Pulmonary artery endothelial cell (primary cell): Measurements from ENCODE around the gene PLS1. TPM values are rescaled to one million over a fixed set of nuclear protein-coding genes. Genes with fewer than 3 reads are reported as not detected.

Experiments
- DNase-seq: peaks from one replicate; pipeline ENCODE4 v3.0.0-alpha.2; 2011; ENCODE audit warnings: low read depth, low spot score
- total RNA-seq: library from RNA; depleted of rRNA; stranded (reverse); fragments of >200 nt; gene quantifications from 2 replicates; pipeline ENCODE4 v1.2.3, GENCODE V29; 2014

The PLS1 gene
- total RNA-seq, 1 donor from 2014 or later, result 3.4 TPM

DNA sequence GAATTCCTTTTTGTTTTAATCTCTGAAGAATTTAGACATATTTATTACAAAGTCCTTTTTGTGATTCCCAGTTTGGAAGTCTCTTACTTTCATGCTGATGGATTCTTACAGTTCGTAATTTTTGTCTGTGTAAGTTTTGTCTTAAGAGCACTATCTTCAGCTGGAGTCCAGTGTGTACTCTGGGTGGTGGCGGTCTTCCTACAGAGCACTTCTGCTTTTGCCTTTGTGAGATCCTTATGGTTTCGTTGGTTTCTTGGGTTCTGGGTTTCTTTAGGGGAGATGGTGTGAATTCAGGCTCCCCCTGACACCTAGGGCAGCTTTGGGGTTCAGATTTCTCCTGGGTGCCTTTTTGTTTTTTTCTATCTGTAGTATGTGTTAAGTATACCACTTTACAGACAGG lies 45.3 kb downstream of the PLS1 start:
- DNase-seq, result no peak

DNA sequence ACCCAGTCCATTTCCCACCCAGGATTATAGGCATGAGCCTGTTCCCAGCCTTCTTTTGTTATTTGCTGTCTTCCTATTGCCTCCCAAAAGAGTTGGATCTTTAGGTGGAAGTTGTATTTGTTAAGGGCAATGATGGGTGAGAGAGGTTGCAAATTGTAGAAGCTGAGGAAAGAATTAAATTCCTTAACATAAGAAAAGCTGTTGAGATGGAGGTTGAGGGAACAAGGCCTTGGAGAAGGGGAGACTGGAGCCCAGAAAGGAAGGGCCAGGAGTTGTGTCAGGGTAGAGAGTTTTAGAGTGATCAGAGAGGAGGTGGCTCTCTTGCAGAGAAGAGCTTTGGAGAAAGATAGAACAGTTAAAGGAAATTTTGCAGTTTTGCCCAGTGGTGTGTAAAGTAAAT lies 46.8 kb downstream of the PLS1 start:
- no peak for DNase-seq

- DNase-seq, result no peak
Measured at GRCh38 chr3:142644502-142644901, 48.3 kb downstream of the PLS1 start.

DNA sequence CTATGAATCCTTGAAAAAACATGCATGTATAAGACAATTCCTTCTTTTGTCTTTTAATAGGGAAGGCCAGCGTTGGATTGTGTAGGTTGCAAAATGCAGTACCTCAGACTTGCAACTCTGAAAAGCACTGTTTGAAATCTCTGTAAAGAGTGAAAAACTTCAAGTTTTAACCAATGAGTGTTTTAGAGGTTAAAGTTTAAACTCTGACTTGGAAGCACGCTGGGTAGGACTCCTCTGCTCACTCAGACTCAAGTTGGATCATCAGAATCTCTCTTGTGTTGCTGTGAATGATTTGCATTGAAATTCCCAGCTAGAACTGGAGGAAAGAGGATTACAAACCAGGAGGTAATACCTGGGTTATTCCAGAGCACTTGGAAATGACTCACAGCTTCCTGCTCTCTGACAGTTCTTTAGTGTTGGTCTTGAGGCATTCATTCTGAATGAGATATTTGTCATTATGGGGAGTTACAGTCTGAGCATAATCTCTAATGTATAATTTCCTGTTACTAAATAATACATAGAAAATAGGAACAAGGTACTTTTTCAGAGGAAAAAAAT lies 49.1 kb downstream of the PLS1 start:
- peak; percentile 13 for DNase-seq

- no peak for DNase-seq
Measured at GRCh38 chr3:142646020-142646785, 50.0 kb downstream of the PLS1 start.

- DNase-seq, result no peak
Measured at GRCh38 chr3:142647856-142648255, 51.7 kb downstream of the PLS1 start.

- no peak for DNase-seq
Measured at GRCh38 chr3:142648950-142649349, 52.8 kb downstream of the PLS1 start.

GRCh38 chr3:142650001-142650693 lies 54.0 kb downstream of the PLS1 start:
- no peak for DNase-seq

GRCh38 chr3:142651711-142652110 lies 55.5 kb downstream of the PLS1 start:
- DNase-seq, result no peak

GRCh38 chr3:142652826-142653292 lies 56.7 kb downstream of the PLS1 start:
- DNase-seq, result no peak

GRCh38 chr3:142656575-142656974 lies 60.4 kb downstream of the PLS1 start:
- DNase-seq, result no peak

DNA sequence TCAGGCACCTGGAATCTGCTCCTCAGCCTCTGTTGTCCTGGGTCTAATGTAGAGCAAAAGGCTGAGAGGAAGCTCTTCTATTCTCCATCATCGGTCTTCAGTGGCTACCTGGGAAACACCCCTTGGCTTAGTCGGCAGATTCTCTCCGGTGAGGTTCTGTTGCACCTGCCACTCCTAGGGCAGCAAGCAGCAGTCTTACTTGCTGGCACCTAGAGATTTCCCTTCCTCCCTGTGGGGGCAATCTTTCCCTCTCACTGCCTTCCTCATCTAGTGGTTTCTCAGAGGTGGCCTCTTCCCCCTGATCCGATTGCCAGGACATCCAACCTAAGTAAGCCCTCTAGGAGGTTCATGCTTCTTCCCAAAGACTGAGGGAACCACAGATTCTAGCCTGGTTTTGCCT lies 60.8 kb downstream of the PLS1 start:
- DNase-seq, result no peak

DNA sequence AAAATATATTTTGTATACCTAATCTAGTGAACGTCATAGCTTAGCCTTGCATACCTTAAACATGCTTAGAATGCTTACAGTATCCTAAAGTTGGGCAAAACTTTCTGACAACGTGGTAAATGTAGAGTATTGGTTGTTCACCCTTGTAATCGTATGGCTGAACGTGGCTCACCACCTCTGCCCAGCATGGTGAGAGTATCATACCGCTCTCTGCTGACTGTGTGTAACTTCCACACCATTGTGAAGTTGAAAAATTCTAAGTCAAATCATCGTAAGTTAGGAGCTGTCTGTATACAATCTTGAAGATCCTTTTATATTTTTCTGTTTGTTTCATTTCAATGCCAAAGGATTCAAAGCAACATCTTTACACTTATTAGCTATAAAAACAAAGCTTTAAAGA lies 64.2 kb downstream of the PLS1 start:
- DNase-seq, result no peak

- DNase-seq, result no peak
Measured at GRCh38 chr3:142660893-142661292, 64.7 kb downstream of the PLS1 start.

DNA sequence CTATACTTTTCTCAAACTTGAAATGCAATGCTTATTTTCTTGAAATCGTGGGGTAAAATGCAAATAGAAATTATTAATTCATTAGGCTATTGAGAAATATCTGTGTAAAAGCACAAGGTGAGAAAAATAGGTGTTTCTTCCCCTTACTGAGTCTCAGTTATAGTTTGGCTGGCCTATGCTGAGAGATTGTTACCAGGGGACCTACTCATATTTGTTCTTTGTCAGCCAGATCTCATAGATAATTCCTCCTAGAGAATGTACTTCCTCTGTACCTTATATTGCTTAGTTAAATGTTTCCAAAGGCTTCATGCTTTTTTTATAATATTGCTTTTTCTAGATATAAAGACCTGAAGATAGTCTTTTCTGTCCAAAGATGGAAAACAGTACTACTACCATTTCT lies 67.7 kb downstream of the PLS1 start:
- DNase-seq, result no peak

DNA sequence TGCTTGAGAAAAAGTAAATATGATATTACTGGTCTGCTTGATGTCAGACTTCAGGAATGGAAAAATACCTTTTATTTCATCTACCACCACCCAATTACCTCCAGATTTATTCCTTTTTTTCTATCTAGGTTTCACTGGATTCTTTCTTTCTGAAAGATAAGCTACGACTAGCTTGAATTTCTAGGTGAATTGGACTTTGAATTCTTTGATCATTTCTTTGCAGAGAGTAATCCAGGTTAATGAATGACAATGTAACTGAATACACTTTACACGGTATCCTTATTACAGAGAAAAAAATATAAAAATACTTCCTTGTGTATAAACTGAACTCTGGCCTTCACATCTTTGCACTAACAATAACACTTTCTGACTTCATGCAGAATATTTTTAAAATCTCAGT lies 68.1 kb downstream of the PLS1 start:
- no peak for DNase-seq

DNA sequence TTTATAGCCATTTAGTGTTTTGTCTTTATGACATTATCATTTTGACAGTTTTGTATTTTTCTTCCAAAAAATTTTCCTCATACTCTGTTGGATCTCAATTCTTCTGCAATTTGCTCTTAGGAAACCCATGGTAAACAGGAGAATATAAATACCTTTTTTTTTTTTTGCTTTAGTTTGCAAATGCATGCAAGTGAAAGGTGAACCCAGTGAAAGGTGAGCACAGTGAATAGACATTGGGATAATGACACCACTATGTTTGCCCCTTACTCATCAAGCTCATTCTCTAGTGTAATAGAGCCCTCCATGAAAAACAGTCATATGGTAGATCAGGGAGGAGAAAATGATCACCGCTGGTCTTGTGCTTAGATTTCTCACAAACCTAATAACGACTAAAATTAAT lies 68.6 kb downstream of the PLS1 start:
- DNase-seq, result no peak

- no peak for DNase-seq
Measured at GRCh38 chr3:142670120-142670519, 73.9 kb downstream of the PLS1 start.

DNA sequence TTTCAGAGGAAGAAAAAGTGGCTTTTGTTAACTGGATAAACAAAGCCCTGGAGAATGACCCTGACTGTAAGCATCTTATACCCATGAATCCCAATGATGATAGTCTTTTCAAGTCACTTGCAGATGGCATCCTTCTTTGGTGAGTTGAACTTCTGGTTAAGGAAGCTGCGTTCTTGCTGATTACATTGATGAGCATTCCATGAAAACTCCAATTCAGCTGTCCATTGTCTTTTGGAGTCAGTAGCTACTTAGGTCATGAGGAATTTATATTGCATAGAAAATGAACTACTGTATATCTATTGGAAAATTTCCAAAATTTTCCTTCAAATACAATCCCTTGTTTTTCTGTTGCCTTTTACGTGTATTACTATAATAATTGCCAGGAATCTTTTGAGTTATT lies 80.0 kb downstream of the PLS1 start:
- no peak for DNase-seq

DNA sequence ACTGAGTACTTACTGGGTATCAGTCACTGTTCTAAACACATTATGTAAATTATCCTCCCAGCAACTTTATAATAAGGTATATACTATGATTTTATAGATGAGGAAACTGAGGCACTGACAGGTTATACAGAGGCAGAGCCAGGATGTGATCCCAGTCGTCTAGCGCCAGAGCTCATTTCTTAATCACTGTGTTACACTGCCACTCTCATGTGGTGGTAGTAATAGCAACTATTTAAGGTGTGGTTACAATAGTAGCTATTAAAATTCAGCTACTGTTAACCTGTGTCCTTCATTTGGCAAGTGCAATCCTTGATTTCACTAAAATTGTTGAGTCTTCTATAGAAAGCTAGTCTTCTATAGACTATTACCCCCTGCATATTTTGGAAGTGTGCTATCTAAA lies 84.5 kb downstream of the PLS1 start:
- no peak for DNase-seq

DNA sequence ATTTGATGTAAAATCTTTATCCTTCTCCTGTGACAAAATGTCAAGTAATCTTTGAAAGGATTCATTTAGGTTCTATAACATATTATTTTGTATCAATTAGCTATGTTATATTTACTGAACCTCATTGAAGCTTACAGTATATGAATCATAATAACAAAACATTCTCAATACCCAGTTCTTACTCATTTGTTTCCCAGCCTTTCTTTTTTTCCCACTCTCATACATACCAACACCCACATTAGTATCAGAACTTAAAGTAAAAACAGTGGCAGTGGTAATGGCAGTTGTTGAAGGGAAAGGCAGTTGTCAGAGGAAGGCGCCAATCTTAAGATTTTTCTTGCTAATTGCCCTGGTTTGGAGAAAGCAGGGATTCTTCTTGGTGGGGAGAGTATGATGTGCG lies 94.4 kb downstream of the PLS1 start:
- DNase-seq, result no peak

DNA sequence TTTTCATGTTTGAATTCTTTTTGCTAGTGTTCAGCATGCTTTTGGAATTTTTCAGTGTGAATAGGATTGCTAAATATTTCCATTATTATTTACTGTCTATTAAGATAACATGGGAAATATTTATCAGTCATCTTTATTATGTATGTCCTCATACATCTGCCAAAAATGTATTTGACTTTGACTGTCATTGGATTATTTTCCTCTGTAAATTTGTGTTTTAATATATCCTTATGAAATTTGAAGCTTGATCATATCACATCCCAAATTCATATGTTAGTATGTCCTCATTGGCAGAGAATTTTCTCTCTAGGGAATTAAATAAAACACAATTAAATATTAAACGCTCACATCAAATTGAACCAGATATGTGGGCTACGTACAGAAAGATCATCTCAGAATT lies 95.3 kb downstream of the PLS1 start:
- DNase-seq, result no peak
